K562 (cell line): ENCODE measurements around the gene CDC14A. TPM values are rescaled to one million over a fixed set of nuclear protein-coding genes. Genes with fewer than 3 reads are reported as not detected.

ENCODE experiments used
- ATAC-seq: fragments of 200-7000 bp; cut with Tn5 transposase; 3 replicates; pipeline ENCODE4 v1.9.1; 2020; ENCODE audit warnings: moderate library complexity
- BruUV-seq: library from RNA; stranded (reverse); fragments of 400-500 nt; replicated peaks from 2 replicates; lab custom pipeline; 2021; lab: Mats Ljungman, UMichigan
- CTCF ChIA-PET: fragments of 300-600 bp; formaldehyde crosslinking; extraction: SDS; loops from one replicate; lab custom pipeline; 2021; ENCODE audit warnings: low intra/inter-chr PET ratio; lab: Yijun Ruan, JAX
- POLR2A ChIA-PET: fragments of 300-600, 350-650 bp; sonication (Branson Sonifier 250); formaldehyde crosslinking; extraction: SDS; loops from one replicate; lab custom pipeline; 2021; ENCODE audit warnings: antibody characterized with exemption, inconsistent platforms; lab: Yijun Ruan, JAX
- DNase-seq, 4 experiments: peaks; one replicate each; pipeline versions ENCODE4 v3.0.0 to v3.0.0-alpha.2; 2011 to 2018; ENCODE audit warnings: low spot score in 3 of 4, mixed read lengths in 3 of 4; ENCODE audit errors: extremely low read depth in 1 of 4
- FAIRE-seq: peaks from 2 replicates; lab custom pipeline; 2011; peaks lifted over from hg19 to GRCh38; lab: Jason Lieb, UNC
- H2AFZ ChIP-seq: 2 replicates; pipeline ENCODE4 v1.6.0; 2011; ENCODE audit warnings: low read depth, low read length, control low read depth, inconsistent platforms
- H3K27ac ChIP-seq: fragments of 200-600 bp; 3 replicates; pipeline ENCODE4 v1.8.0; 2011; ENCODE audit warnings: low read depth, mild to moderate bottlenecking, control low read depth, inconsistent platforms, low read length, moderate library complexity, mixed read lengths; ENCODE audit errors: extremely low read depth
- H3K27me3 ChIP-seq, 2 experiments: fragments of 300-600 bp in 1 of 2; 2 replicates in 1 of 2; 3 replicates in 1 of 2; pipeline versions ENCODE4 v1.6.0 to v1.8.0; 2011; ENCODE audit warnings: inconsistent platforms in 2 of 2, low read length in 2 of 2, mild to moderate bottlenecking in 1 of 2, mixed read lengths in 1 of 2, moderate library complexity in 1 of 2; ENCODE audit not compliant: control insufficient read depth in 2 of 2, insufficient read depth in 2 of 2
- H3K36me3 ChIP-seq: fragments of 300-600 bp; 3 replicates; pipeline ENCODE4 v1.8.0; 2011; ENCODE audit warnings: mild to moderate bottlenecking, low read length, inconsistent platforms; ENCODE audit not compliant: control insufficient read depth, insufficient read depth
- H3K4me1 ChIP-seq, 2 experiments: fragments of 200-600 bp in 1 of 2; replicated peaks in 1 of 2; 2 replicates in 1 of 2; 3 replicates in 1 of 2; pipeline versions ENCODE4 v1.5.1 to v1.8.0; 2011; ENCODE audit warnings: inconsistent platforms in 2 of 2, low read length in 2 of 2, mild to moderate bottlenecking in 1 of 2, mixed read lengths in 1 of 2, moderate library complexity in 1 of 2; ENCODE audit not compliant: control insufficient read depth in 2 of 2, insufficient read depth in 2 of 2
- H3K4me2 ChIP-seq: 2 replicates; pipeline ENCODE4 v1.6.1; 2011; ENCODE audit warnings: low read length, control low read depth, inconsistent platforms, mixed read lengths; ENCODE audit not compliant: insufficient read depth
- H3K4me3 ChIP-seq: fragments of 200-600 bp; sonication (generic), shearing (Covaris generic); 2 replicates; pipeline ENCODE4 v1.5.1; 2016; ENCODE audit warnings: control low read depth, inconsistent platforms
- H3K79me2 ChIP-seq: fragments of 200-600 bp; 3 replicates; pipeline ENCODE4 v1.8.0; 2011; ENCODE audit warnings: low read length, inconsistent platforms; ENCODE audit not compliant: control insufficient read depth, insufficient read depth
- H3K9ac ChIP-seq, 2 experiments: 2 replicates each; pipeline versions ENCODE4 v1.6.0 to v1.6.1; 2011; ENCODE audit warnings: low read depth in 2 of 2, low read length in 2 of 2, control low read depth in 1 of 2, inconsistent platforms in 1 of 2, mild to moderate bottlenecking in 1 of 2, mixed read lengths in 1 of 2; ENCODE audit not compliant: insufficient read depth in 1 of 2
- H3K9me1 ChIP-seq: one replicate; pipeline ENCODE4 v1.6.0; 2011; ENCODE audit warnings: inconsistent platforms, mild to moderate bottlenecking, low read length, moderate library complexity; ENCODE audit not compliant: control insufficient read depth, insufficient read depth
- H3K9me3 ChIP-seq: replicated peaks from 2 replicates; pipeline ENCODE4 v1.5.1; 2011; ENCODE audit warnings: low read depth, low read length, inconsistent platforms; ENCODE audit not compliant: control insufficient read depth, insufficient read depth
- H4K20me1 ChIP-seq: replicated peaks from 2 replicates; pipeline ENCODE4 v1.6.1; 2011; ENCODE audit warnings: low read length, inconsistent platforms, mixed read lengths; ENCODE audit not compliant: control insufficient read depth, insufficient read depth
- ARID3A ChIP-seq: IDR thresholded peaks from 2 replicates; pipeline ENCODE4 v1.6.1; 2012; ENCODE audit warnings: low read depth, low read length, improper control_type of control experiment, borderline replicate concordance
- BRD4 ChIP-seq: fragments of 200-600 bp; sonication (generic); IDR thresholded peaks from 2 replicates; pipeline ENCODE4 v1.6.1; 2017; ENCODE audit warnings: inconsistent platforms
- EWSR1 ChIP-seq: fragments of 450-650 bp; IDR thresholded peaks from 2 replicates; pipeline ENCODE4 v1.6.1; 2018; ENCODE audit warnings: borderline replicate concordance, mild to moderate bottlenecking, low read depth, moderate library complexity; ENCODE audit not compliant: partially characterized antibody
- HBP1 ChIP-seq: fragments of 450-650 bp; formaldehyde crosslinking; IDR thresholded peaks from 2 replicates; pipeline ENCODE4 v1.4.0; 2022; ENCODE audit warnings: missing genetic modification characterization
- HMG20A ChIP-seq: fragments of 450-650 bp; formaldehyde crosslinking; conservative IDR thresholded peaks from 2 replicates; pipeline ENCODE4 v1.4.0; 2020; ENCODE audit warnings: mild to moderate bottlenecking, mixed read lengths
- KAT2B ChIP-seq: IDR thresholded peaks from one replicate; pipeline ENCODE4 v1.6.1; 2012; ENCODE audit warnings: low read depth, mild to moderate bottlenecking, control low read depth, inconsistent platforms, low read length, moderate library complexity
- MEIS2 ChIP-seq: fragments of 450-650 bp; IDR thresholded peaks from 2 replicates; pipeline ENCODE4 v1.6.1; 2014; ENCODE audit warnings: mild to moderate bottlenecking; ENCODE audit not compliant: partially characterized antibody
- RBM15 ChIP-seq: fragments of 200-400 bp; formaldehyde crosslinking; IDR thresholded peaks from 2 replicates; pipeline ENCODE4 v1.6.1; 2018; ENCODE audit warnings: mild to moderate bottlenecking, low read length, moderate library complexity; ENCODE audit not compliant: insufficient read depth
- SMARCA5 ChIP-seq: fragments of 450-650 bp; IDR thresholded peaks from 2 replicates; pipeline ENCODE4 v1.6.1; 2016
- SMC3 ChIP-seq: conservative IDR thresholded peaks from 2 replicates; pipeline ENCODE4 v1.6.1; 2011; ENCODE audit warnings: low read depth, low read length, improper control_type of control experiment; ENCODE audit not compliant: insufficient read depth
- TBP ChIP-seq: optimal IDR thresholded peaks from 2 replicates; pipeline ENCODE3; 2011; ENCODE audit warnings: low read depth, low read length, improper control_type of control experiment
- TRIM24 ChIP-seq, 2 experiments: fragments of 450-650 bp; IDR thresholded peaks; 2 replicates each; pipeline ENCODE4 v1.6.1; 2016
- ZNF174 ChIP-seq: fragments of 250-450 bp; sonication (Bioruptor Pico); IDR thresholded peaks from 2 replicates; pipeline ENCODE4 v1.4.0; 2020; ENCODE audit warnings: mild to moderate bottlenecking
- ZNF398 ChIP-seq: fragments of 250-450 bp; sonication (Bioruptor Pico); IDR thresholded peaks from 2 replicates; pipeline ENCODE4 v1.8.0; 2021; ENCODE audit warnings: moderate library complexity, mild to moderate bottlenecking, inconsistent platforms
- ZNF583 ChIP-seq: fragments of 250-450 bp; sonication (Bioruptor Pico); IDR thresholded peaks from 2 replicates; pipeline ENCODE4 v1.4.0; 2020
- WGBS: fragments of 100-300 bp; shearing (Covaris generic); methylation state at CpG from one replicate; pipeline ENCODE4 v1.1.6; 2016; ENCODE audit warnings: low coverage, mixed read lengths; ENCODE audit not compliant: insufficient coverage; ENCODE audit errors: missing lambda C conversion rate; 5-methylcytosine and 5-hydroxymethylcytosine counted together
- in situ Hi-C: fragments of 300-500 bp; cut with MboI; formaldehyde crosslinking; loops from 4 replicates; pipeline ENCODE4 v1.15.0; 2018; ENCODE audit warnings: inconsistent platforms, mixed read lengths
- intact Hi-C: fragments of 100-400 bp; cut with micrococcal nuclease; formaldehyde crosslinking; loops from 2 replicates; pipeline ENCODE4 v1.14.2; 2022
- polyA plus RNA-seq, 8 experiments: library from polyadenylated mRNA; depleted of rRNA in 4 of 8; stranded (reverse) in 5 of 8; unstranded in 3 of 8; fragments of >200 nt; fragmentation: Nextera tagmentation in 2 of 8; fragmentation: Illumina TruSeq in 1 of 8; extraction: Ambion mirVana in 2 of 8; extraction: Trizol in 1 of 8; gene quantifications; 2 replicates each; pipeline versions ENCODE4 v1.2.1 to v1.2.3, GENCODE V29; 2011 to 2014; ENCODE audit warnings: inconsistent platforms in 1 of 8, missing spikeins in 1 of 8
- total RNA-seq, 7 experiments: library from RNA; depleted of rRNA in 6 of 7; stranded (reverse); fragments of >200 nt in 6 of 7; fragmentation: Illumina TruSeq in 2 of 7; extraction: Trizol in 2 of 7; gene quantifications; 2 replicates each; pipeline versions ENCODE4 v1.2.1 to v1.2.3, GENCODE V29; 2011 to 2021; ENCODE audit warnings: low replicate concordance in 1 of 7

The CDC14A gene
- total and polyA plus RNA-seq, 9 of the 15 experiments (the other 6 are each of a cell fraction or from before 2014, with no cell fraction given): 17.0 to 74.3 (median 33.4) TPM

GRCh38 chr1:100543640-100544039 lies 191.3 kb downstream of the CDC14A start (continued):
- TF ChIP-seq BRD4: no peak
- TF ChIP-seq ARID3A: no peak
- TF ChIP-seq HMG20A (CRISPR knock-in tag): no peak
- no peak for TF ChIP-seq EWSR1
- peak; percentile 51; the same call in 1 of the 2 replicates for TF ChIP-seq SMC3
- TF ChIP-seq SMARCA5: no peak

GRCh38 chr1:100544791-100545190 lies 192.5 kb downstream of the CDC14A start:
- 4% methylated on average over 4 of the region's 4 CpGs for WGBS
- TF ChIP-seq ZNF583 (CRISPR knock-in tag) (no peak), ZNF174 (CRISPR knock-in tag) (no peak), MEIS2 (peak; percentile 91), ZNF398 (CRISPR knock-in tag) (no peak), HBP1 (CRISPR knock-in tag) (no peak), RBM15 (no peak), TBP (no peak), KAT2B (no peak), TRIM24 (IDR thresholded peaks at IDR 0.05) (no peak)

More at GRCh38 chr1:100544791-100545190, 192.5 kb downstream of the CDC14A start:
- BruUV-seq: no TSS peak
- Histone ChIP-seq H3K27ac (no peak overlapping the region), H3K4me1 (peaks cover 0 to 4% of the 10 kb centered on the region in 2 experiments; a peak in 2 of 5 replicates), H3K27me3 (peaks cover 12 to 13% of the 10 kb centered on the region in 2 experiments), H3K9me3 (no peaks in the 10 kb centered on the region), H3K4me3 (no peak overlapping the region), H3K9me1 (no peaks in the 10 kb centered on the region), H4K20me1 (no peaks in the 10 kb centered on the region), H3K36me3 (no peaks in the 10 kb centered on the region), H3K79me2 (no peaks in the 10 kb centered on the region), H3K4me2 (no peak overlapping the region), H3K9ac (no peak overlapping the region), H2AFZ (no peak overlapping the region)
- in situ Hi-C loops: no loop called here
- no peak for DNase-seq
- no peak for FAIRE-seq
- ChIA-PET POLR2A (no interaction called here), CTCF (no interaction called here)
- intact Hi-C loops: loop anchor here (5.0 kb wide), 1 partner anchor 323 kb away; no protein-coding TSS in a partner anchor
- ATAC-seq: no peak
